ENCODE data around the gene CACNA1H.

The CACNA1H gene

DNA sequence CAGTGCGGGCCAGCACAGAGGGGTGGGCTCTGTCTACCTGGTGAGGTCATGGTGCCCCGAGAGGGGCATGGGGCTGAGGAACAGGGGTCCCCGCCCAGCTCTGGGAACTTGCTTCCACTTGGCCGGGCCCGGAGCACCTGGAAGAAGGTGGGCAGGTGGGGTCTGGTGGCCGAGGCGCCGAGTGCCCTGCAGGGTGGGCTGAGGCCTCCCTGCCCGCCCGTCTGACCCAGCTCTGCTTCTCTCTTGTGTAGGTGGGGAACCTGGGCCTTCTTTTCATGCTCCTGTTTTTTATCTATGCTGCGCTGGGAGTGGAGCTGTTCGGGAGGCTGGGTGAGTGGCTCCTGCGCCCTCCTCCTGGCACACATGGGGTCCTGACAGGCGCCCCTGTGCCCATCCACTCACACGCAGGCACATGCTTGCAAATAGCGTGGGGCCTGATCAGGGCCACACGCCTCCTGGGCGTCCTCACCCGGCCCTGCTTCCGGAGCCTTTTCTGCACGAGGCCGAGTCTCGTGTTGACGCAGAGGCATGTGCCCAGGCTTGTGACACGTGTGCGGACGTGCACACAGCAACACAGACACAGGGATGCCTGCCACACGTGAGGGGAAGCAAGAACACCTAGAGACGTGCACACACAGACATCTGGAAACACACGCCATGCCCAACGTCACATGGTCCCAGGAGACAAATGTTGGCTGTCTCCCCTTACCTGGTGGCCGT is 63.9 kb downstream of the CACNA1H start:
- DNase-seq (ENCODE audit: low read depth), result no peak
- TF ChIP-seq, protein P1, sequence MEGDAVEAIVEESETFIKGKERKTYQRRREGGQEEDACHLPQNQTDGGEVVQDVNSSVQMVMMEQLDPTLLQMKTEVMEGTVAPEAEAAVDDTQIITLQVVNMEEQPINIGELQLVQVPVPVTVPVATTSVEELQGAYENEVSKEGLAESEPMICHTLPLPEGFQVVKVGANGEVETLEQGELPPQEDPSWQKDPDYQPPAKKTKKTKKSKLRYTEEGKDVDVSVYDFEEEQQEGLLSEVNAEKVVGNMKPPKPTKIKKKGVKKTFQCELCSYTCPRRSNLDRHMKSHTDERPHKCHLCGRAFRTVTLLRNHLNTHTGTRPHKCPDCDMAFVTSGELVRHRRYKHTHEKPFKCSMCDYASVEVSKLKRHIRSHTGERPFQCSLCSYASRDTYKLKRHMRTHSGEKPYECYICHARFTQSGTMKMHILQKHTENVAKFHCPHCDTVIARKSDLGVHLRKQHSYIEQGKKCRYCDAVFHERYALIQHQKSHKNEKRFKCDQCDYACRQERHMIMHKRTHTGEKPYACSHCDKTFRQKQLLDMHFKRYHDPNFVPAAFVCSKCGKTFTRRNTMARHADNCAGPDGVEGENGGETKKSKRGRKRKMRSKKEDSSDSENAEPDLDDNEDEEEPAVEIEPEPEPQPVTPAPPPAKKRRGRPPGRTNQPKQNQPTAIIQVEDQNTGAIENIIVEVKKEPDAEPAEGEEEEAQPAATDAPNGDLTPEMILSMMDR (conservative IDR thresholded peaks at IDR 0.05; ENCODE audit: low read depth, low read length), result no peak
- no peak overlapping the region for H3K4me3 ChIP-seq (ENCODE audit: low read length)

DNA sequence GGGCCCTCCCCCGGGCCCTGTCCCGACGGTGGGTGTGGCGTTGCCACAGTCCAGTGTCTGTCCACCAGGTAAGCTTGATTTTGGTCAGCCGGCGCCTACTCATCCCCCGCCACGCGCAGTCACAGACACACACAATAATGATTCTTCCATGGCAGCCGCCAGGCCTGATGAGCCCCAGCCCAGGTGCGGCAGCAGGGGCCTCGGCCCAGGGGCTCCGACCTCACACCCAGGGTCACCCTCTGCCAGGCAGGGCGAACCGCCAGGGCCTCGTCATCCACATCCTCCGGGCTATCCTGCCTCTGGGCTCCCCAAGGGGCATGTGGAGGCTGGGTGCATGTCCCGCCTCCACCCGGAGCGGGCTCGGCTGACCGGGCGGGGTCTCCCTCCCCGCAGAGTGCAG is 64.6 kb downstream of the CACNA1H start:
- H3K4me3 ChIP-seq (ENCODE audit: low read length), result no peak overlapping the region
- TF ChIP-seq, protein P1 (conservative IDR thresholded peaks at IDR 0.05; ENCODE audit: low read depth, low read length), result no peak
- DNase-seq (ENCODE audit: low read depth), result no peak

DNA sequence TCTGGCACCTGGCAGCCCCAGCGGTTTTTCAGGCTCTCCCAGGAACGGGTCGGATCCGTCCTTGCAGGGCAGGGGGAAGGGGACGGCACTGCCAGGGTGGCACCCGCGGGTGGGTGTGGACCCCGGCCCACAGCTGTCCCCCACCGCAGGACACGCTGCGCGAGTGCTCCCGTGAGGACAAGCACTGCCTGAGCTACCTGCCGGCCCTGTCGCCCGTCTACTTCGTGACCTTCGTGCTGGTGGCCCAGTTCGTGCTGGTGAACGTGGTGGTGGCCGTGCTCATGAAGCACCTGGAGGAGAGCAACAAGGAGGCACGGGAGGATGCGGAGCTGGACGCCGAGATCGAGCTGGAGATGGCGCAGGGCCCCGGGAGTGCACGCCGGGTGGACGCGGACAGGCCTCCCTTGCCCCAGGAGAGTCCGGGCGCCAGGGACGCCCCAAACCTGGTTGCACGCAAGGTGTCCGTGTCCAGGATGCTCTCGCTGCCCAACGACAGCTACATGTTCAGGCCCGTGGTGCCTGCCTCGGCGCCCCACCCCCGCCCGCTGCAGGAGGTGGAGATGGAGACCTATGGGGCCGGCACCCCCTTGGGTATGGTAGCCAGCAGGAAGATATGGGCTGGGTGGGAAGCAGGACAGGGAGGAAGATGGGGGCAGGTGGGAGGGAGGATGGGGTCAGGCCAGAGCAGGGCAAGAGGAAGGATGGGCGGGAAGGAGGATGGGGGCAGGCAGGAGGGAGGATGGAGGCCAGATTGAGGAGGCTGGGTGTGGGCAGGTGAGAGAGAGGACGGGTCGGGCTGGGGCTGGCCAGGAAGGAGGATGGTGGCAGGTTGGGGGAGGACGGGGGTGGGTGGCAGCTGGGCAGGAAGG is 65.4 kb downstream of the CACNA1H start:
- no peak for DNase-seq (ENCODE audit: low read depth)
- no peak overlapping the region for H3K4me3 ChIP-seq (ENCODE audit: low read length)

DNA sequence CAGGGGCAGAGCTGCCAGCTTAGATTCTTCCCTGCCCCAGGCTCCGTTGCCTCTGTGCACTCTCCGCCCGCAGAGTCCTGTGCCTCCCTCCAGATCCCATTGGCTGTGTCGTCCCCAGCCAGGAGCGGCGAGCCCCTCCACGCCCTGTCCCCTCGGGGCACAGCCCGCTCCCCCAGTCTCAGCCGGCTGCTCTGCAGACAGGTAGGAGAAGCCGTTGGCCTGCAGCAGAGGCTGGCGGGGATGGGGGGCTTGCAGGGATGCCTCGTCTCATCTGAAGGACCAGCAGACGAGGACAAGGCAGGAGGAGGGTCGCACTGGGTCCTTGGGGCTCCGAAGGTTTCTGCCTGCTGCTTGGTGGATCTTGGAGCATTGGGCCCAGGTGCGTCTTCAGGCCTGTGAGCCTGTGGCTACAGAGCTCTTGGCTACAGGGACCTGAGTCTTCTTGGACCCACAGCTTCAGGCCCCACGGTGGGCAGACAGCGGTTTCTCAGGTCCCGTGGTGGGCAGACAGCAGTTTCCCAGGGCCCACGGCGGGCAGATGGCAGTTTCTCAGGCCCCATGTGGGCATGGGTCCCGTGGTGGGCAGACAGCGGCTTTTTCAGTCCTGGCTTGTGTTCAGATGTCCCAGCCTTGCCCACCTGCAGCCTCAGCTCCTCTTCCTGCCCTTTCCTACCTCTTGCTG is 66.2 kb downstream of the CACNA1H start:
- no peak for DNase-seq (ENCODE audit: low read depth)
- H3K4me3 ChIP-seq (ENCODE audit: low read length), result no peak overlapping the region
- TF ChIP-seq, protein P1 (conservative IDR thresholded peaks at IDR 0.05; ENCODE audit: low read depth, low read length), result no peak

More for the DNA sequence above, 65.4 kb downstream of the CACNA1H start:
- TF ChIP-seq, protein P1 (conservative IDR thresholded peaks at IDR 0.05; ENCODE audit: low read depth, low read length), result no peak

DNA sequence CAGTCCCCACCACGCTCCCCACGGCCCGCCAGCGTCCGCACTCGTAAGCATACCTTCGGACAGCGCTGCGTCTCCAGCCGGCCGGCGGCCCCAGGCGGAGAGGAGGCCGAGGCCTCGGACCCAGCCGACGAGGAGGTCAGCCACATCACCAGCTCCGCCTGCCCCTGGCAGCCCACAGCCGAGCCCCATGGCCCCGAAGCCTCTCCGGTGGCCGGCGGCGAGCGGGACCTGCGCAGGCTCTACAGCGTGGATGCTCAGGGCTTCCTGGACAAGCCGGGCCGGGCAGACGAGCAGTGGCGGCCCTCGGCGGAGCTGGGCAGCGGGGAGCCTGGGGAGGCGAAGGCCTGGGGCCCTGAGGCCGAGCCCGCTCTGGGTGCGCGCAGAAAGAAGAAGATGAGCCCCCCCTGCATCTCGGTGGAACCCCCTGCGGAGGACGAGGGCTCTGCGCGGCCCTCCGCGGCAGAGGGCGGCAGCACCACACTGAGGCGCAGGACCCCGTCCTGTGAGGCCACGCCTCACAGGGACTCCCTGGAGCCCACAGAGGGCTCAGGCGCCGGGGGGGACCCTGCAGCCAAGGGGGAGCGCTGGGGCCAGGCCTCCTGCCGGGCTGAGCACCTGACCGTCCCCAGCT is 67.3 kb downstream of the CACNA1H start:
- TF ChIP-seq, protein P1 (conservative IDR thresholded peaks at IDR 0.05; ENCODE audit: low read depth, low read length), result no peak
- DNase-seq (ENCODE audit: low read depth), result no peak
- no peak overlapping the region for H3K4me3 ChIP-seq (ENCODE audit: low read length)

DNA sequence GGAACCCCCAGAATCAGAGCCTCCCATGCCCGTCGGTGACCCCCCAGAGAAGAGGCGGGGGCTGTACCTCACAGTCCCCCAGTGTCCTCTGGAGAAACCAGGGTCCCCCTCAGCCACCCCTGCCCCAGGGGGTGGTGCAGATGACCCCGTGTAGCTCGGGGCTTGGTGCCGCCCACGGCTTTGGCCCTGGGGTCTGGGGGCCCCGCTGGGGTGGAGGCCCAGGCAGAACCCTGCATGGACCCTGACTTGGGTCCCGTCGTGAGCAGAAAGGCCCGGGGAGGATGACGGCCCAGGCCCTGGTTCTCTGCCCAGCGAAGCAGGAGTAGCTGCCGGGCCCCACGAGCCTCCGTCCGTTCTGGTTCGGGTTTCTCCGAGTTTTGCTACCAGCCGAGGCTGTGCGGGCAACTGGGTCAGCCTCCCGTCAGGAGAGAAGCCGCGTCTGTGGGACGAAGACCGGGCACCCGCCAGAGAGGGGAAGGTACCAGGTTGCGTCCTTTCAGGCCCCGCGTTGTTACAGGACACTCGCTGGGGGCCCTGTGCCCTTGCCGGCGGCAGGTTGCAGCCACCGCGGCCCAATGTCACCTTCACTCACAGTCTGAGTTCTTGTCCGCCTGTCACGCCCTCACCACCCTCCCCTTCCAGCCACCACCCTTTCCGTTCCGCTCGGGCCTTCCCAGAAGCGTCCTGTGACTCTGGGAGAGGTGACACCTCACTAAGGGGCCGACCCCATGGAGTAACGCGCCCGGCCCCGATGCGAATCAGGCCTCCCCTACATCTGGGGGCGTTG is 68.1 kb downstream of the CACNA1H start:
- TF ChIP-seq, protein P1 (conservative IDR thresholded peaks at IDR 0.05; ENCODE audit: low read depth, low read length), result no peak
- DNase-seq (ENCODE audit: low read depth), result no peak
- no peak overlapping the region for H3K4me3 ChIP-seq (ENCODE audit: low read length)
